ENCODE measurements around the gene AKT1. TPM values are rescaled to one million over a fixed set of nuclear protein-coding genes. Genes with fewer than 3 reads are reported as not detected.

AKT1 gene
- total and polyA plus RNA-seq, 2 of the 13 experiments (the other 11 are each of a cell fraction or from before 2014, with no cell fraction given) = 96.2 to 116 TPM

GRCh38 chr14:104756477-104757237 is 38.9 kb downstream of the AKT1 start (continued):
- TF ChIP-seq, protein P1, sequence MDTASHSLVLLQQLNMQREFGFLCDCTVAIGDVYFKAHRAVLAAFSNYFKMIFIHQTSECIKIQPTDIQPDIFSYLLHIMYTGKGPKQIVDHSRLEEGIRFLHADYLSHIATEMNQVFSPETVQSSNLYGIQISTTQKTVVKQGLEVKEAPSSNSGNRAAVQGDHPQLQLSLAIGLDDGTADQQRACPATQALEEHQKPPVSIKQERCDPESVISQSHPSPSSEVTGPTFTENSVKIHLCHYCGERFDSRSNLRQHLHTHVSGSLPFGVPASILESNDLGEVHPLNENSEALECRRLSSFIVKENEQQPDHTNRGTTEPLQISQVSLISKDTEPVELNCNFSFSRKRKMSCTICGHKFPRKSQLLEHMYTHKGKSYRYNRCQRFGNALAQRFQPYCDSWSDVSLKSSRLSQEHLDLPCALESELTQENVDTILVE (CRISPR knock-in tag; IDR thresholded peaks at IDR 0.05) = no peak
- TF ChIP-seq SPEN (CRISPR knock-in tag; IDR thresholded peaks at IDR 0.05; ENCODE audit: low read depth) (no peak), POLR2A (IDR thresholded peaks at IDR 0.05; ENCODE audit: insufficient read depth in 1 of 2, low read depth in 2 of 2, low read length in 2 of 2) (peak in 1 of 2 experiments; percentile 52; a peak in 2 of 4 replicates), GTF2F1 (IDR thresholded peaks at IDR 0.05; ENCODE audit: low read length) (no peak), ZSCAN21 (CRISPR knock-in tag; IDR thresholded peaks at IDR 0.05; ENCODE audit: borderline replicate concordance) (peak; percentile 42; the same call in 1 of the 2 replicates), TEAD2 (CRISPR knock-in tag; IDR thresholded peaks at IDR 0.05) (no peak), DMAP1 (CRISPR knock-in tag; IDR thresholded peaks at IDR 0.05) (no peak), ZBTB7B (CRISPR knock-in tag; IDR thresholded peaks at IDR 0.05) (no peak), REST (IDR thresholded peaks at IDR 0.05; ENCODE audit: borderline replicate concordance in 1 of 2, low read depth in 1 of 2, low read length in 2 of 2) (no peak), ZNF318 (CRISPR knock-in tag; IDR thresholded peaks at IDR 0.05) (no peak), ZNF513 (CRISPR knock-in tag; conservative IDR thresholded peaks at IDR 0.05) (no peak), KDM4B (CRISPR knock-in tag; IDR thresholded peaks at IDR 0.05) (no peak)
